Breast epithelium (tissue), 4 donors: ENCODE data around the gene NOX3. TPM values are rescaled to one million over a fixed set of nuclear protein-coding genes. Genes with fewer than 3 reads are reported as not detected.

Experiments
- DNase-seq, 2 donors: peaks; one replicate each; pipeline ENCODE4 v3.0.0-alpha.2; 2019; ENCODE audit warnings: low spot score in 2 of 2
- H3K27ac ChIP-seq, 2 donors: fragments of 200-600 bp; sonication (generic) in 1 of 2; one replicate each; pipeline ENCODE4 v1.5.1; 2016 to 2019; ENCODE audit warnings: mild to moderate bottlenecking in 1 of 2
- H3K27me3 ChIP-seq, 2 donors: fragments of 200-600 bp; sonication (generic) in 1 of 2; one replicate each; pipeline versions ENCODE4 v1.5.1 to v1.6.0; 2017 to 2019; ENCODE audit warnings: control low read depth in 1 of 2, mild to moderate bottlenecking in 1 of 2
- H3K36me3 ChIP-seq: fragments of 200-600 bp; one replicate; pipeline ENCODE4 v1.5.1; 2019
- H3K4me1 ChIP-seq, 2 donors: fragments of 200-600 bp; sonication (generic); one replicate each; pipeline ENCODE4 v1.5.1; 2016 to 2019; ENCODE audit warnings: control low read depth in 1 of 2
- H3K4me3 ChIP-seq, 3 donors: fragments of 200-600 bp; sonication (generic); 1 replicate in 2 of 3; 2 replicates in 1 of 3; pipeline ENCODE4 v1.5.1; 2016 to 2019; ENCODE audit warnings: mild to moderate bottlenecking in 3 of 3, moderate library complexity in 2 of 3
- H3K9me3 ChIP-seq, 2 donors: fragments of 200-600 bp; sonication (generic) in 1 of 2; one replicate each; pipeline ENCODE4 v1.5.1; 2016 to 2019; ENCODE audit warnings: control low read depth in 1 of 2
- POLR2A ChIP-seq: fragments of 450-650 bp; IDR thresholded peaks from one replicate; pipeline ENCODE4 v1.6.1; 2016; ENCODE audit warnings: antibody characterized with exemption, mild to moderate bottlenecking, moderate library complexity
- POLR2AphosphoS5 ChIP-seq, 3 donors: sonication (generic); formaldehyde crosslinking; IDR thresholded peaks; one replicate each; pipeline ENCODE4 v1.6.1; 2017; ENCODE audit warnings: antibody characterized with exemption in 3 of 3
- intact Hi-C: fragments of 100-400 bp; cut with DNase I; formaldehyde crosslinking; loops from one replicate; pipeline ENCODE4 v1.15.1; 2023; ENCODE audit warnings: low total_unique reads
- total RNA-seq, 3 donors: library from RNA; depleted of rRNA; stranded (reverse); fragments of >200 nt; gene quantifications; one replicate each; pipeline ENCODE4 v1.1.0, GENCODE V29; 2016
- TF ChIP-seq, protein P1 (sequence below), 3 donors: fragments of 450-650 bp; IDR thresholded peaks; one replicate each; pipeline ENCODE4 v1.5.1; 2016 to 2017; ENCODE audit warnings: antibody characterized with exemption in 3 of 3, mild to moderate bottlenecking in 3 of 3, moderate library complexity in 3 of 3

Gene NOX3
- total RNA-seq, 3 donors from 2014 or later: not detected

DNA sequence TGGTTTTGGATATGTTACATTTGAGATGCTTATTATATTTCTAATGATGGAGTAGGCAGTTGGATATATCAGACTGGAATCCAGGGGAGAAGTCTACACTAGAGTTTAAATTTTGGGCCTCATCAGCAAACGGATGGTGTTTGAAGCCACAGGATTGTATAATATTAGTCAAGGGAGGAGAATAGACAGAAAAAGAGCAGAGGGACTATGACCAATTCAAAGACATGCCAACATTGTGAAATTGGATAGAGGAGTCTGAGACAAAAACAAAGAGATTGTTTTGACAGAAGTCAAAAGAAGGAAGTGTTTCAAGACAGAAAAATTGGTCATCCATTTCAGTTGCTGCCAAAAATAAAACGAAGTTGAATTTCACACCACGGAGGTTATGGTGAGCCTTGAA is 66.5 kb downstream of the NOX3 start:
- no peaks in the 10 kb centered on the region for H3K4me1 ChIP-seq
- no peak overlapping the region for H3K27ac ChIP-seq
- no peak for DNase-seq
- intact Hi-C loops: no loop called here
- TF ChIP-seq POLR2AphosphoS5 (IDR thresholded peaks at IDR 0.05): no peak
- TF ChIP-seq, protein P1, sequence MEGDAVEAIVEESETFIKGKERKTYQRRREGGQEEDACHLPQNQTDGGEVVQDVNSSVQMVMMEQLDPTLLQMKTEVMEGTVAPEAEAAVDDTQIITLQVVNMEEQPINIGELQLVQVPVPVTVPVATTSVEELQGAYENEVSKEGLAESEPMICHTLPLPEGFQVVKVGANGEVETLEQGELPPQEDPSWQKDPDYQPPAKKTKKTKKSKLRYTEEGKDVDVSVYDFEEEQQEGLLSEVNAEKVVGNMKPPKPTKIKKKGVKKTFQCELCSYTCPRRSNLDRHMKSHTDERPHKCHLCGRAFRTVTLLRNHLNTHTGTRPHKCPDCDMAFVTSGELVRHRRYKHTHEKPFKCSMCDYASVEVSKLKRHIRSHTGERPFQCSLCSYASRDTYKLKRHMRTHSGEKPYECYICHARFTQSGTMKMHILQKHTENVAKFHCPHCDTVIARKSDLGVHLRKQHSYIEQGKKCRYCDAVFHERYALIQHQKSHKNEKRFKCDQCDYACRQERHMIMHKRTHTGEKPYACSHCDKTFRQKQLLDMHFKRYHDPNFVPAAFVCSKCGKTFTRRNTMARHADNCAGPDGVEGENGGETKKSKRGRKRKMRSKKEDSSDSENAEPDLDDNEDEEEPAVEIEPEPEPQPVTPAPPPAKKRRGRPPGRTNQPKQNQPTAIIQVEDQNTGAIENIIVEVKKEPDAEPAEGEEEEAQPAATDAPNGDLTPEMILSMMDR (IDR thresholded peaks at IDR 0.05): no peak
- TF ChIP-seq POLR2A: no peak
- no peaks in the 10 kb centered on the region for H3K27me3 ChIP-seq
- no peaks in the 10 kb centered on the region for H3K36me3 ChIP-seq
- peaks cover 0 to 10% of the 10 kb centered on the region in 2 donors for H3K9me3 ChIP-seq
- no peak overlapping the region for H3K4me3 ChIP-seq

DNA sequence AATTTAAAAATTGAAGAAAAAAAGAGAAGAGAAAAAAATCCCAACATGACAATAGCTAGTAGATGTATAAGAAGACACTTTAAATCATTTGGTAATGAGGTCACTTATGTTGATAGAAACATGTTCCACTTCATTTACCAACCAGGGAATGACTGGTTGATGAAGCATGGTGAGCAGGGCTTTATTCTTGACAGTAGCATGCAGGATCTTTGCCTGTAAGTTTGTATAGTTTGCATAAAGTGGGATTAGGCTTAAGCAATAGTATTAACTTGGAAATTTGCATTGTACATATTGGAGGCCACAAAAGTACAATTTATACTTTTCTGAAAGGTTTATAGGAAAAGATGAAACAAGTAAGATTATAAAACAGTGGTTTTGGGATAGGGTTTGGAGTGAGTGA is 67.0 kb downstream of the NOX3 start:
- intact Hi-C loops: no loop called here
- no peak for TF ChIP-seq POLR2A
- no peak for TF ChIP-seq POLR2AphosphoS5 (IDR thresholded peaks at IDR 0.05)
- TF ChIP-seq, protein P1 (IDR thresholded peaks at IDR 0.05): no peak
- no peak overlapping the region for H3K4me3 ChIP-seq
- DNase-seq: no peak
- H3K4me1 ChIP-seq: no peaks in the 10 kb centered on the region
- H3K27me3 ChIP-seq: no peaks in the 10 kb centered on the region
- H3K9me3 ChIP-seq: peaks cover 0 to 10% of the 10 kb centered on the region in 2 donors
- H3K27ac ChIP-seq: no peak overlapping the region
- H3K36me3 ChIP-seq: no peaks in the 10 kb centered on the region

DNA sequence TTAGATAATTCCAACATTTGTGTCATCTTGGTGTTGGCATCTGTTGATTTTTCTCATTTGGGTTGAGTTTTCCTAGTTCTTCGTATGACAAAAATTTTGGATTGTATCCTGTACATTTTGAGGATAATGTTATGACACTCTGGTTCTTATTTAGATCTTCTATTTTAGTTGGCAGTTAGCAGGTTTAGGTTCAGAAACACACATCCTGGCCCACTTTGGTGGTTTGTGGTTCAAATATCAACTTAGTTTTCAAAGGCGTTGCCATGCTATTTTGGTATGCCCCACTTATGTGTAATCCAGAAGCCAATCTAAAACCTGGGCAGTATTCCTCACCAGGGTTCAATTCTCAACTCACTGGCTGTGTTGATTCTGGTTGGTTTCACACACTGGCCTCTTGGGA is 68.2 kb downstream of the NOX3 start:
- Histone ChIP-seq H3K27me3 (no peaks in the 10 kb centered on the region), H3K4me3 (no peak overlapping the region), H3K9me3 (peaks cover 0 to 10% of the 10 kb centered on the region in 2 donors), H3K36me3 (no peaks in the 10 kb centered on the region), H3K27ac (no peak overlapping the region), H3K4me1 (no peaks in the 10 kb centered on the region)
- DNase-seq: no peak
- intact Hi-C loops: no loop called here
- TF ChIP-seq POLR2A (no peak), POLR2AphosphoS5 (IDR thresholded peaks at IDR 0.05) (no peak)
- TF ChIP-seq, protein P1 (IDR thresholded peaks at IDR 0.05): no peak

DNA sequence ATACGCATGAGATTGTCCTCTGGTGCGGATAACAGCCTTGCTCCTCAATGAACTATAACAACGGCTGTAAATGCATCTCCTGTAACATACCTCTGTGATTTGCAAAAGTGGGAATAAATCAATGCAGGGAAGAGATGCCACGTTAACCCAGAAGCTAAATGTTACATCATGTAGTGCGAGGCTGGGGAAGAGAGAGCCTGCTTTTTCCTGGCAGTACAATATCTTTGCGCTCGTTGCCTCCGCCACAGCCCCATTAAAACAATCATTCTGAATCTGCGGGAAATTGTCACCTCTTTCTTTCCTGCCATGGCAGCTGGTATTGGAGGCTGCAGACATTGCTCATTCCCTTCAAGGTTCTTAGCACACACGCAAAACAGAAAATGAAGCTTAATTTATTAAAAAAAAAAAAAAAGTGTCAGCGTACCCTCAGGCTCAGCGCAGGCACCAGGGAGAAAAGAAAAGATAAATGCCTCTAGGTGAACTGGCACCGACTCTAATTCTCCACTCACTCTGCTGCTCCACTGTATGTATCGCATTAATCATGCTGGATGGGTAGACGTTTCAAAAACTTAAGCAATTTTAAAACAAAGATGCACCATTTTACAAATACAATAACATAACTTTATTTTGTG is 71.2 kb downstream of the NOX3 start:
- H3K36me3 ChIP-seq: no peaks in the 10 kb centered on the region
- no peak overlapping the region for H3K27ac ChIP-seq
- peaks cover 0 to 10% of the 10 kb centered on the region in 2 donors for H3K9me3 ChIP-seq
- intact Hi-C loops: no loop called here
- TF ChIP-seq POLR2A (no peak), POLR2AphosphoS5 (IDR thresholded peaks at IDR 0.05) (no peak)
- TF ChIP-seq, protein P1 (IDR thresholded peaks at IDR 0.05): no peak
- DNase-seq: no peak
- no peaks in the 10 kb centered on the region for H3K4me1 ChIP-seq
- H3K4me3 ChIP-seq: no peak overlapping the region
- H3K27me3 ChIP-seq: no peaks in the 10 kb centered on the region

DNA sequence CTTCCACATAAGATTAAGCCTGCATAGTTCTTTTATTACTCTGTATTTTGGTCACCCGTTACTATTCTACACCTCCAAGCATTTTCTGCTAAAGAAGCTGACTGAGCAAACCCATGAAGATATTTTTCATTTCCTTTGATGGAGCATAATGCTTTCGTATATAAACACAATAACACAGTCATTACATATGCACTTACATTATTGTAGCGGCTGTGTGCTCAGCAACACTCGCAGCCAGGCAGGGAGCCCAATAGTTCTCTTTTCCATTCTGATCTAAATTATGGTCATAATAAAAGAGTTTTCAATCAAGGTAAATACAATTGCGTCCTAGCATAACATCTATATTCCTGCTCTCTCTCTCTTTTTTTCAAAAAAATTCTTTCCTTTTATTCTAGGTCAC is 71.7 kb downstream of the NOX3 start:
- intact Hi-C loops: no loop called here
- H3K4me1 ChIP-seq: no peaks in the 10 kb centered on the region
- H3K27me3 ChIP-seq: no peaks in the 10 kb centered on the region
- H3K36me3 ChIP-seq: no peaks in the 10 kb centered on the region
- TF ChIP-seq, protein P1 (IDR thresholded peaks at IDR 0.05): no peak
- TF ChIP-seq POLR2AphosphoS5 (IDR thresholded peaks at IDR 0.05) (no peak), POLR2A (no peak)
- DNase-seq: no peak
- H3K4me3 ChIP-seq: no peak overlapping the region
- no peak overlapping the region for H3K27ac ChIP-seq
- peaks cover 0 to 10% of the 10 kb centered on the region in 2 donors for H3K9me3 ChIP-seq
